ENCODE measurements around the gene ROBO2.

ROBO2 gene

DNA sequence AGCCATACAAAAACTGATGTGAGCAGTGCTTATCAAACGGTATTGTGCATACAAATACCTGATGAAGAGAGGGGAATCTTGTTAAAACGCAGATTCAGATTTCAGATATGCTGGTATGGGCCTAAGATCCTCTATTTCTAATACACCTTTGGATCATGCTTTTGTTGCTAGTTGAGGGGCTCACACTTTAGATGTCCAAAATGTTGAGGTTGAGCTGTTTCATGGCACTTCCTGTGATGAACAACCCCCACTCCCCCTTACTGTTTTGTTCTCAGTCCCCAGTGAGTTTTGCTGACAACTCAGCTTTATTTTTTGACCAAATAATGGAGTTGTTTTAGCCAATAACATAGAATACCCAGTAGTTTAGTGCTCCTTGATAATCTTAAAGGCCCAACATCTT lies 53.2 kb downstream of the ROBO2 start:
- no peak for DNase-seq (ENCODE audit: extremely low read depth, insufficient read length)
- Histone ChIP-seq H3K36me3 (ENCODE audit: control insufficient read depth, insufficient read depth, low read length) (no peaks in the 10 kb centered on the region), H3K27me3 (replicated peaks; ENCODE audit: control insufficient read depth, insufficient read depth, low read length) (no peaks in the 10 kb centered on the region), H3K4me3 (replicated peaks; ENCODE audit: low read depth, low read length) (no peak overlapping the region)
- TF ChIP-seq, protein P1, sequence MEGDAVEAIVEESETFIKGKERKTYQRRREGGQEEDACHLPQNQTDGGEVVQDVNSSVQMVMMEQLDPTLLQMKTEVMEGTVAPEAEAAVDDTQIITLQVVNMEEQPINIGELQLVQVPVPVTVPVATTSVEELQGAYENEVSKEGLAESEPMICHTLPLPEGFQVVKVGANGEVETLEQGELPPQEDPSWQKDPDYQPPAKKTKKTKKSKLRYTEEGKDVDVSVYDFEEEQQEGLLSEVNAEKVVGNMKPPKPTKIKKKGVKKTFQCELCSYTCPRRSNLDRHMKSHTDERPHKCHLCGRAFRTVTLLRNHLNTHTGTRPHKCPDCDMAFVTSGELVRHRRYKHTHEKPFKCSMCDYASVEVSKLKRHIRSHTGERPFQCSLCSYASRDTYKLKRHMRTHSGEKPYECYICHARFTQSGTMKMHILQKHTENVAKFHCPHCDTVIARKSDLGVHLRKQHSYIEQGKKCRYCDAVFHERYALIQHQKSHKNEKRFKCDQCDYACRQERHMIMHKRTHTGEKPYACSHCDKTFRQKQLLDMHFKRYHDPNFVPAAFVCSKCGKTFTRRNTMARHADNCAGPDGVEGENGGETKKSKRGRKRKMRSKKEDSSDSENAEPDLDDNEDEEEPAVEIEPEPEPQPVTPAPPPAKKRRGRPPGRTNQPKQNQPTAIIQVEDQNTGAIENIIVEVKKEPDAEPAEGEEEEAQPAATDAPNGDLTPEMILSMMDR (IDR thresholded peaks at IDR 0.05; ENCODE audit: insufficient read depth, low read length, poor library complexity, severe bottlenecking) = no peak

DNA sequence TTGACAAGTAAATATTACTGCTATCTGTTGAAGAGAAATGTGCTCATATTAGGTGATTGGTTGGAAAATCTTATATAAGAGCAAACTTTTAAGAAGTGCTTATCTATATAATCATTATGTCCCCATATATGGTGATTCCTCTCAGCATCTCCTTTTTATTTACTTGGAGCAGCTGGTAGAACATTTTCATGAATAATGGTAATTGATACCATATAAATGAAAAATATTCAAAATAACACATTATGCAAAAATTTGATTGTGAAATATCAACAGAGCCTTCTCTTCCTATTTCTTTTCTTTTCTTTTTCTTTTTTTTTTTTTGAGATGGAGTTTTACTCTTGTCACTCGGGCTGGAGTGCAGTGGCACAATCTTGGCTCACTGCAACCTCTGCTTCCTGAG lies 56.2 kb downstream of the ROBO2 start:
- H3K36me3 ChIP-seq (ENCODE audit: control insufficient read depth, insufficient read depth, low read length) = no peaks in the 10 kb centered on the region
- no peak for DNase-seq (ENCODE audit: extremely low read depth, insufficient read length)
- no peaks in the 10 kb centered on the region for H3K27me3 ChIP-seq (replicated peaks; ENCODE audit: control insufficient read depth, insufficient read depth, low read length)
- TF ChIP-seq, protein P1 (IDR thresholded peaks at IDR 0.05; ENCODE audit: insufficient read depth, low read length, poor library complexity, severe bottlenecking) = no peak
- H3K4me3 ChIP-seq (replicated peaks; ENCODE audit: low read depth, low read length) = no peak overlapping the region

DNA sequence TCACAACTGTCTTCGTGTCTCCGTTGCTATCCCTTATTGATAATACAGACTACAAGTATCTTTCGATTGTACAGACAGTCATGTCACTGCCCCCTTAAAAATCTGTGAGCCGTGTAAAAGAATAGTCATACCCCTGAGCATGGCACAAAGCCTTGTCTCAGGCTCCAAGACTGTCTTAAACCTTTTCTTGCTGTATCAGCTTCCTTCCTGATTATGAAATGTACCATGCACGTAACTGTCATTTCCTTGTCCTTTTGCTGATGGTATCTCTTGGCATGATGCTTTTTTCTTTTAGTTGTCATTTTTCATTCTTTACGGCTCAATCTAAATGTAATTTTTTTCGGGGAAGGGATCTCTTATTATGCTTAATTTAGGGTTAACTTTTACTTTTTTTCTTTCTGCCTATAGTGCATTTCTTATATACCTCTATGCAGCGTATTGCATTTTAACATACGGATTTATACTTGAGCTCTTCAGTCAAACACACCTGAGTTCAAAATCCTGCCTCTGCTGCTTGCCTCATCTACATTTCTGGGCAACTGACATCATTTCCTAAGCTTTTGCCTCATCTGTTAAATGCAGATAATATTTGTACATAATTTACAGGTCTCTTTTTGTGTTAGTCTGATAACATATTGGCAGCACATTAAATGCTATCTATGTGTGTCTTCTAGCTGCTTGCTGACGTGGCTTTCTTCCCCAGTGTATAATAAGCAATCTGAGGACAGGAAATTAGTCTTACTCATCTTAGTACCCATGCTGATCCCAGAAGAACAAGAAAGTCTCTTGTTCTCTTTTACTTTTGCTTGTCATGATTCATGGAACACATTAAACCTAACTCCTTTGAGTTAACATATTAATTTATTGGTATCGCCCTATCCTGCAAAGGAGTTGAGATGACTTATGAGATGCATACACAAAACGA lies 57.3 kb downstream of the ROBO2 start:
- TF ChIP-seq, protein P1 (IDR thresholded peaks at IDR 0.05; ENCODE audit: insufficient read depth, low read length, poor library complexity, severe bottlenecking) = no peak
- no peaks in the 10 kb centered on the region for H3K27me3 ChIP-seq (replicated peaks; ENCODE audit: control insufficient read depth, insufficient read depth, low read length)
- no peaks in the 10 kb centered on the region for H3K36me3 ChIP-seq (ENCODE audit: control insufficient read depth, insufficient read depth, low read length)
- no peak for DNase-seq (ENCODE audit: extremely low read depth, insufficient read length)
- H3K4me3 ChIP-seq (replicated peaks; ENCODE audit: low read depth, low read length) = no peak overlapping the region

DNA sequence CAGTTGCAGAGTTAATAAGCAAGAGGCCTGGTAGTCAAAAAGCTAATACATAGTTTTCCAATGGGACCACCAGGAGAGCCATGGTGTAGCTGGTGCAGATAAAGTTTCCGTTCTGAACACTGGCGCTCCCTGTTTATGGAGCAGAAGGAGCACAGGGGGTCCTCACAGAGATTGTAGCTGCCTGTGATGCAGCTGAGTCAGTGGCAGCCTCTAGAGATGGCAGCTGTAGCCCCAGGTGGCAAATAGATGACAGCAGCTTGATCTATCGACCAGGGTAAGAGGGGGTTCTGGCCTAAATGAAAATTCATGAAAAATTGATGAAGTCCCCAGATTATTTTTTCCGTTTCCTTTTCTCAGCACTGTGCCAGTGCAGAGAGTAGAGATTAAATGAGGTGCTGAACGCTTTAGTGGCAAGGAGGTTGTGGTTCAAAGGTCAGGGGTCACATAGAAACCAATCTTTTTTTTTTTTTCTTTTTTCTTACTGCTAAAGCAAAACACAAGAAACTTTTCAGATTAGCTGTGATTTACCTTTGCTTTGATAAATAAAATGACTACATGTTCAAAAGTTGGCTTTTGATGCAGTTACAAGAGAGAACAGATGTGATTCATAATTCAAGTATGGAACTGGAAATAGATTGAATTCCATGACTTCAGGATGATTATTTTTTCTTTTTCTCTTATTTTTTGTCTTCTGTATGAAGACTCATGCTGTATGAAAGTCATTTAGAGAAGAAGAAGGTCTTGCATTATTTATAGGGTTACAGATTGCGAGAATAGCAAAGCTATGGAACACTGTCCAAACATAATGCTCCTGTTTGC lies 63.3 kb downstream of the ROBO2 start:
- no peak overlapping the region for H3K4me3 ChIP-seq (replicated peaks; ENCODE audit: low read depth, low read length)
- H3K27me3 ChIP-seq (replicated peaks; ENCODE audit: control insufficient read depth, insufficient read depth, low read length) = no peaks in the 10 kb centered on the region
- no peak for DNase-seq (ENCODE audit: extremely low read depth, insufficient read length)
- TF ChIP-seq, protein P1 (IDR thresholded peaks at IDR 0.05; ENCODE audit: insufficient read depth, low read length, poor library complexity, severe bottlenecking) = no peak
- no peaks in the 10 kb centered on the region for H3K36me3 ChIP-seq (ENCODE audit: control insufficient read depth, insufficient read depth, low read length)

DNA sequence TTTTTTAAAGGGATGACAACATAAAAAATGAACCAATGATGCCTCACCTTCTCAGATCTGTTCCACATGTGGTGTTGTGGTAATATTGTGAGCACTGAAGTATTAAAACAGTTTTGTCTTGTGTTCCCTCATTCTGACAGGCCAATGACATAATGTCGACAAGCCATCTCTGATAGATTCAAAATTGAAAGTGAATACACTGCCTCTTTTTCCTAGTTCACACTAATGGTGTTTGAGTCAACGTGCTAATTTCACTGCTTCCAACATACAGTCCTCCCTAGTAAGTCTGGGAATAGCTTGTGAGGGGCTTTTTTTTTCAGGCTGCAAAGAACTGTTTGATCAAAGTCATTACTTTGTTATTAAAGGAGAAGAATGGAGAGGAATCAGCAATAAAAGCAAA lies 82.8 kb downstream of the ROBO2 start:
- H3K4me3 ChIP-seq (replicated peaks; ENCODE audit: low read depth, low read length) = no peak overlapping the region
- H3K36me3 ChIP-seq (ENCODE audit: control insufficient read depth, insufficient read depth, low read length) = no peaks in the 10 kb centered on the region
- TF ChIP-seq, protein P1 (IDR thresholded peaks at IDR 0.05; ENCODE audit: insufficient read depth, low read length, poor library complexity, severe bottlenecking) = no peak
- DNase-seq (ENCODE audit: extremely low read depth, insufficient read length) = no peak
- H3K27me3 ChIP-seq (replicated peaks; ENCODE audit: control insufficient read depth, insufficient read depth, low read length) = no peaks in the 10 kb centered on the region
